HG02970 (cell line): ENCODE data around the gene ATP6V1D.
"Not testable (repeated sequence)": the region's sequence is repeated elsewhere in the genome, so short reads cannot be mapped to it uniquely, and the experiment has no call there.

Source experiments
- ATAC-seq: cut with Tn5 transposase; IDR thresholded peaks from one replicate; pipeline ENCODE4 v1.9.1; 2021; ENCODE audit warnings: mild to moderate bottlenecking, moderate library complexity, moderate number of reproducible peaks; ENCODE audit not compliant: unreplicated experiment, low FRiP score

ATP6V1D gene

GRCh38 chr14:67371247-67372148 is 11.9 kb upstream of the ATP6V1D start:
- no peak for ATAC-seq

- ATAC-seq = no peak
Observed at GRCh38 chr14:67370830-67371229, 11.2 kb upstream of the ATP6V1D start.

GRCh38 chr14:67365476-67365875 is 5.9 kb upstream of the ATP6V1D start:
- no peak for ATAC-seq

- ATAC-seq = peak; percentile 2
Observed at GRCh38 chr14:67360470-67361206, 1.0 kb upstream of the ATP6V1D start.

GRCh38 chr14:67358924-67359774 is 455 bp downstream of the ATP6V1D start:
- ATAC-seq = peak; percentile 2

GRCh38 chr14:67357969-67358354 is 1.6 kb downstream of the ATP6V1D start:
- ATAC-seq = no peak

GRCh38 chr14:67357186-67357968 is 2.2 kb downstream of the ATP6V1D start:
- ATAC-seq = no peak

- no peak for ATAC-seq
Observed at GRCh38 chr14:67352055-67352454, 7.5 kb downstream of the ATP6V1D start.

GRCh38 chr14:67345583-67345982 is 14.0 kb downstream of the ATP6V1D start:
- no peak for ATAC-seq

- ATAC-seq = no peak
Observed at GRCh38 chr14:67343601-67344230, 15.9 kb downstream of the ATP6V1D start.

GRCh38 chr14:67341231-67341630 is 18.4 kb downstream of the ATP6V1D start:
- not testable (repeated sequence) for ATAC-seq

- ATAC-seq = no peak
Observed at GRCh38 chr14:67335781-67336180, 23.8 kb downstream of the ATP6V1D start.

- no peak for ATAC-seq
Observed at GRCh38 chr14:67332468-67332867, 27.1 kb downstream of the ATP6V1D start.

- no peak for ATAC-seq
Observed at GRCh38 chr14:67331368-67332125, 28.1 kb downstream of the ATP6V1D start.

GRCh38 chr14:67329666-67330065 is 29.9 kb downstream of the ATP6V1D start:
- ATAC-seq = not testable (repeated sequence)

- no peak for ATAC-seq
Observed at GRCh38 chr14:67319142-67319541, 40.5 kb downstream of the ATP6V1D start.

- no peak for ATAC-seq
Observed at GRCh38 chr14:67317822-67318221, 41.8 kb downstream of the ATP6V1D start.

GRCh38 chr14:67313153-67313552 is 46.5 kb downstream of the ATP6V1D start:
- ATAC-seq = no peak

GRCh38 chr14:67311868-67312267 is 47.7 kb downstream of the ATP6V1D start:
- no peak for ATAC-seq
